ENCODE measurements around the gene LRP8. TPM values are rescaled to one million over a fixed set of nuclear protein-coding genes. Genes with fewer than 3 reads are reported as not detected.

LRP8 gene
- total RNA-seq, 1 donor from 2014 or later: 16.5 TPM

GRCh38 chr1:53316766-53317581 is 10.9 kb downstream of the LRP8 start:
- no peak for DNase-seq (ENCODE audit: extremely low spot score, unreplicated experiment)
- peaks cover 28% of the 10 kb centered on the region for H3K4me1 Mint-ChIP-seq (ENCODE audit: unreplicated experiment)
- no peaks in the 10 kb centered on the region for H3K36me3 Mint-ChIP-seq
- TF ChIP-seq CTCF (conservative IDR thresholded peaks at IDR 0.05): no peak
- no peak overlapping the region for H3K27ac Mint-ChIP-seq
- H3K27me3 Mint-ChIP-seq: no peaks in the 10 kb centered on the region
- no peak overlapping the region for H3K4me3 Mint-ChIP-seq
- H3K9me3 Mint-ChIP-seq: no peaks in the 10 kb centered on the region

- H3K9me3 Mint-ChIP-seq: no peaks in the 10 kb centered on the region
- no peaks in the 10 kb centered on the region for H3K36me3 Mint-ChIP-seq
Measured at GRCh38 chr1:53316424-53316765, 11.5 kb downstream of the LRP8 start.

GRCh38 chr1:53315456-53316423 is 12.1 kb downstream of the LRP8 start:
- no peak overlapping the region for H3K4me3 Mint-ChIP-seq
- H3K36me3 Mint-ChIP-seq: no peaks in the 10 kb centered on the region
- H3K9me3 Mint-ChIP-seq: no peaks in the 10 kb centered on the region
- peak overlapping the region; percentile 41 for H3K27ac Mint-ChIP-seq
- no peak for DNase-seq (ENCODE audit: extremely low spot score, unreplicated experiment)
- TF ChIP-seq CTCF (conservative IDR thresholded peaks at IDR 0.05): peak; percentile 26
- H3K4me1 Mint-ChIP-seq (ENCODE audit: unreplicated experiment): peaks cover 32% of the 10 kb centered on the region
- H3K27me3 Mint-ChIP-seq: no peaks in the 10 kb centered on the region

More at GRCh38 chr1:53316424-53316765, 11.5 kb downstream of the LRP8 start:
- Mint-ChIP-seq H3K27ac (no peak overlapping the region), H3K27me3 (no peaks in the 10 kb centered on the region), H3K4me1 (ENCODE audit: unreplicated experiment) (peaks cover 32% of the 10 kb centered on the region), H3K4me3 (no peak overlapping the region)
- no peak for DNase-seq (ENCODE audit: extremely low spot score, unreplicated experiment)
- no peak for TF ChIP-seq CTCF (conservative IDR thresholded peaks at IDR 0.05)

- no peaks in the 10 kb centered on the region for H3K27me3 Mint-ChIP-seq
- no peaks in the 10 kb centered on the region for H3K36me3 Mint-ChIP-seq
- no peak overlapping the region for H3K4me3 Mint-ChIP-seq
- TF ChIP-seq CTCF (conservative IDR thresholded peaks at IDR 0.05): no peak
- H3K4me1 Mint-ChIP-seq (ENCODE audit: unreplicated experiment): peaks cover 36% of the 10 kb centered on the region
- H3K27ac Mint-ChIP-seq: no peak overlapping the region
- no peaks in the 10 kb centered on the region for H3K9me3 Mint-ChIP-seq
- DNase-seq (ENCODE audit: extremely low spot score, unreplicated experiment): no peak
Measured at GRCh38 chr1:53315046-53315445, 12.8 kb downstream of the LRP8 start.

GRCh38 chr1:53314606-53315005 is 13.3 kb downstream of the LRP8 start:
- H3K4me1 Mint-ChIP-seq (ENCODE audit: unreplicated experiment): peaks cover 36% of the 10 kb centered on the region
- no peak for TF ChIP-seq CTCF (conservative IDR thresholded peaks at IDR 0.05)
- no peak overlapping the region for H3K4me3 Mint-ChIP-seq
- no peaks in the 10 kb centered on the region for H3K27me3 Mint-ChIP-seq
- no peaks in the 10 kb centered on the region for H3K36me3 Mint-ChIP-seq
- no peak overlapping the region for H3K27ac Mint-ChIP-seq
- H3K9me3 Mint-ChIP-seq: no peaks in the 10 kb centered on the region
- DNase-seq (ENCODE audit: extremely low spot score, unreplicated experiment): no peak
